CD8-positive, alpha-beta memory T cell (primary cell): Measurements from ENCODE around the gene SPATA25. TPM values are rescaled to one million over a fixed set of nuclear protein-coding genes. Genes with fewer than 3 reads are reported as not detected.

Experiments used
- CTCF ChIA-PET: fragments of 350-600 bp; sonication (Branson Sonifier 250); formaldehyde crosslinking; loops from one replicate; lab custom pipeline; 2021; ENCODE audit warnings: antibody characterized with exemption; lab: Charles Lee
- POLR2A ChIA-PET: fragments of 350-600 bp; sonication (Branson Sonifier 250); formaldehyde crosslinking; loops from one replicate; lab custom pipeline; 2021; ENCODE audit warnings: antibody characterized with exemption; lab: Charles Lee
- DNase-seq, 5 donors: peaks; one replicate each; pipeline versions ENCODE4 v3.0.0 to v3.0.0-alpha.2; 2020 to 2022; ENCODE audit warnings: mixed read lengths in 1 of 5
- H3K27ac ChIP-seq: one replicate; pipeline ENCODE4 v1.7.0; 2013; ENCODE audit warnings: low read depth, mild to moderate bottlenecking, low read length, moderate library complexity
- H3K27me3 ChIP-seq: 2 replicates; pipeline ENCODE4 v1.7.0; 2013; ENCODE audit warnings: low read length, mild to moderate bottlenecking; ENCODE audit not compliant: insufficient read depth, poor library complexity, severe bottlenecking
- H3K36me3 ChIP-seq: 2 replicates; pipeline ENCODE4 v1.7.0; 2013; ENCODE audit warnings: mild to moderate bottlenecking, low read length, moderate library complexity; ENCODE audit not compliant: insufficient read depth
- H3K4me1 ChIP-seq: 2 replicates; pipeline ENCODE4 v1.7.0; 2013; ENCODE audit warnings: mild to moderate bottlenecking, low read length, moderate library complexity; ENCODE audit not compliant: insufficient read depth
- H3K4me3 ChIP-seq: 2 replicates; pipeline ENCODE4 v1.7.0; 2013; ENCODE audit warnings: mild to moderate bottlenecking, low read length
- H3K9me3 ChIP-seq: 2 replicates; pipeline ENCODE4 v1.7.0; 2013; ENCODE audit warnings: mild to moderate bottlenecking, low read length
- H3K27ac Mint-ChIP-seq, 8 donors: one replicate each; pipeline ENCODE4 v1.8.0; 2020 to 2021; ENCODE audit warnings: mixed read lengths in 8 of 8, mild to moderate bottlenecking in 6 of 8, inconsistent platforms in 3 of 8, moderate library complexity in 3 of 8
- H3K27me3 Mint-ChIP-seq, 2 donors: one replicate each; pipeline ENCODE4 v1.8.0; 2020 to 2021; ENCODE audit warnings: mixed read lengths in 2 of 2, mild to moderate bottlenecking in 1 of 2, moderate library complexity in 1 of 2
- H3K36me3 Mint-ChIP-seq, 3 donors: one replicate each; pipeline ENCODE4 v1.8.0; 2020 to 2021; ENCODE audit warnings: mixed read lengths in 3 of 3, inconsistent platforms in 1 of 3, mild to moderate bottlenecking in 1 of 3
- H3K4me1 Mint-ChIP-seq, 3 donors: one replicate each; pipeline ENCODE4 v1.8.0; 2020 to 2021; ENCODE audit warnings: mixed read lengths in 3 of 3, inconsistent platforms in 1 of 3, mild to moderate bottlenecking in 1 of 3
- H3K4me3 Mint-ChIP-seq, 7 donors: one replicate each; pipeline ENCODE4 v1.8.0; 2020 to 2021; ENCODE audit warnings: mixed read lengths in 7 of 7, mild to moderate bottlenecking in 6 of 7, moderate library complexity in 4 of 7, inconsistent platforms in 2 of 7
- H3K9me3 Mint-ChIP-seq, 5 donors: one replicate each; pipeline ENCODE4 v1.8.0; 2020 to 2022; ENCODE audit warnings: mixed read lengths in 5 of 5, mild to moderate bottlenecking in 3 of 5, moderate library complexity in 2 of 5, inconsistent platforms in 1 of 5
- polyA plus RNA-seq: library from polyadenylated mRNA; unstranded; fragments of 300-500 nt; fragmentation: Illumina TruSeq; gene quantifications from one replicate; pipeline ENCODE4 v1.2.3, GENCODE V29; 2021
- total RNA-seq, 2 experiments: library from RNA; stranded (reverse); gene quantifications; one replicate each; pipeline ENCODE4 v1.2.3, GENCODE V29; 2021

The SPATA25 gene
- total and polyA plus RNA-seq, 3 experiments from 2014 or later = 0.98 to 1.9 TPM; not detected in 1

DNA sequence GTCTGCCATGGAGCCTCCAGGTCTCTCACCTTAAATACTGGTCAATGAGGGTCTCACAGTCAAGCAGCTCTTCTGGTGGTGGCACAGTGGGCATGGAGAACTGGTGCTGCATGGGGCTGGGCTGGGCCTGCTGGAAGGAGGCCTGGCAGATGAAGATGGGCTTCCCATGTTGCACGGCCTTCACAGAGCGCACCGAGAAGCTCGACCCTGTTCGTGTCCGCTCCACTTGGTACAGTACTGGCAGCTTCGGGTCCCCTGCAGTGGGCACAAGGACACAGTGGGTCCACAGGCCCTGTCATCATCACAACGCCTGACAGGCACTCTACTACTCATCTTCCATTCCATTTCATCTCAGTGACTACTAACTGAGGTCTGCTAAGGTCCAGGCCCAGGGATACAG lies 39.0 kb downstream of the SPATA25 start:
- no peak for DNase-seq
- H3K27ac Mint-ChIP-seq = peak overlapping the region in 2 of 8 donors; percentile 73 to 90
- peaks cover 37% of the 10 kb centered on the region for H3K36me3 ChIP-seq
- H3K27me3 Mint-ChIP-seq = no peaks in the 10 kb centered on the region
- H3K4me3 Mint-ChIP-seq = no peak overlapping the region
- CTCF ChIA-PET = no interaction called here
- peaks cover 7 to 76% (median 13%) of the 10 kb centered on the region in 3 donors for H3K36me3 Mint-ChIP-seq
- H3K4me1 Mint-ChIP-seq = peaks cover 3 to 19% (median 7%) of the 10 kb centered on the region in 3 donors
- H3K27ac ChIP-seq = no peak overlapping the region
- H3K9me3 Mint-ChIP-seq = no peaks in the 10 kb centered on the region
- no peaks in the 10 kb centered on the region for H3K4me1 ChIP-seq
- no peak overlapping the region for H3K4me3 ChIP-seq
- POLR2A ChIA-PET = no interaction called here
- no peaks in the 10 kb centered on the region for H3K27me3 ChIP-seq
- H3K9me3 ChIP-seq = no peaks in the 10 kb centered on the region

GRCh38 chr20:45845452-45845851 lies 42.0 kb downstream of the SPATA25 start:
- no peak for DNase-seq
- Histone ChIP-seq H3K27me3 (no peaks in the 10 kb centered on the region), H3K36me3 (peaks cover 37% of the 10 kb centered on the region), H3K9me3 (no peaks in the 10 kb centered on the region), H3K4me3 (no peak overlapping the region), H3K4me1 (no peaks in the 10 kb centered on the region), H3K27ac (no peak overlapping the region)
- POLR2A ChIA-PET = no interaction called here
- Mint-ChIP-seq H3K27ac (no peak overlapping the region), H3K4me1 (peaks cover 2 to 15% (median 9%) of the 10 kb centered on the region in 3 donors), H3K9me3 (no peaks in the 10 kb centered on the region), H3K4me3 (no peak overlapping the region), H3K36me3 (peaks cover 3 to 73% (median 7%) of the 10 kb centered on the region in 3 donors), H3K27me3 (no peaks in the 10 kb centered on the region)
- CTCF ChIA-PET = no interaction called here

DNA sequence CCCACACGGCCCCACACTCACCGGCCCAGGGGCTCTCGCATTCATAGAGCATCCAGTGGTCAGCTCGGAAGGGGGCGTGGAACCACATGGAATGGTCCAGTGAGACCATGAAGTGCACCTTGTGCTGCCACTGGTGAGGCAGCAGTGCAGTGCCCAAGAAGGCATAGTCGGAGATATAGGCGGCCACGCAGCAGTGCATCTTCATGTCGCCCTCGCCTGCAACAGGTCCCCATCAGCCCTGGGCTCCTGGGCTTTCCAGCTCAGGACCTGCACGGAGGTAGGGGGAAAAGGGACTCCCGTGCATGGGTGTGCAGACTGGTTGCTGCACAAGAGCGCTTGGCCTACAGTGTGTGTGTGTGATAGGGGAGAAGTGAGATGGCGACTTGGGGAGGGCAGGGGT lies 43.9 kb downstream of the SPATA25 start:
- Histone ChIP-seq H3K36me3 (peaks cover 36% of the 10 kb centered on the region), H3K9me3 (no peaks in the 10 kb centered on the region), H3K27ac (no peak overlapping the region), H3K27me3 (no peaks in the 10 kb centered on the region), H3K4me3 (no peak overlapping the region), H3K4me1 (no peaks in the 10 kb centered on the region)
- no peak for DNase-seq
- Mint-ChIP-seq H3K27me3 (no peaks in the 10 kb centered on the region), H3K4me3 (no peak overlapping the region), H3K27ac (peak overlapping the region in 4 of 8 donors; percentile 21 to 71 (median 51)), H3K4me1 (peaks cover 0 to 9% (median 6%) of the 10 kb centered on the region in 3 donors), H3K36me3 (peaks cover 0 to 69% (median 4%) of the 10 kb centered on the region in 3 donors), H3K9me3 (no peaks in the 10 kb centered on the region)
- POLR2A ChIA-PET = no interaction called here
- CTCF ChIA-PET = interaction anchor here (1.4 kb wide), 1 partner anchor 9 kb away, joined by 3 read pairs; no protein-coding TSS in a partner anchor

DNA sequence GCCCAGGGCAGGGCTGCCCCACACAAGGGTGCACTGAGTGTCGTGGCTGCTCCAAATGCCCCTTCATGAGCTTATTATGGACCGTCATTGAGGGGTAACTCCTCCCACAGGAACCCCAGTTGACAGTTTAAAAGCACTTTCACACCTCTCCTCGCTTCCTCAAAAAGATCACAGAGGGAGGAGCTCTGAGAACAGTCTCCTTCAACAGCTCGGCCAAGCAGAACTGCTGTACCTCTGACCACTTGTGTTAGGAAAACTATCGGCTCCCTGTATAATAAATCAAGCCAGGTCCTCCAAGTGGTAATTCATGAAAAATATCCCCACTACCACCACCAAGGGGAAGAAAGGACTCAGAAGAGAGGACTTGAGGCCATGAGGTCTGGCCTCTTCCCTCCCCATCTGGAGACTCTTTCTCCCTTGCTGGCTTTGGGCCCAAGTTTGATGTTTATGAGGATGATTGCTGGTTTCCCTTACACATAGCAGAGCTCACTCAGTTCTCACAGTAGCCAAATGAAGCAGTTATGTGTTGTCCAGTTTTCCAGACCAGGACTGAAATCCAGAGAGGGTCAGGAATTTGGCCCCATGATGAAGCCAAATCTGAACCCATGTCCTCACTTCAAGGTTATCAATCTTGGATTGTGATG lies 45.1 kb downstream of the SPATA25 start:
- Histone ChIP-seq H3K27me3 (no peaks in the 10 kb centered on the region), H3K4me3 (no peak overlapping the region), H3K36me3 (peaks cover 34% of the 10 kb centered on the region), H3K4me1 (no peaks in the 10 kb centered on the region), H3K9me3 (no peaks in the 10 kb centered on the region), H3K27ac (no peak overlapping the region)
- no peak for DNase-seq
- H3K9me3 Mint-ChIP-seq = no peaks in the 10 kb centered on the region
- H3K36me3 Mint-ChIP-seq = peaks cover 0 to 61% (median 4%) of the 10 kb centered on the region in 3 donors
- H3K27ac Mint-ChIP-seq = peak overlapping the region in 5 of 8 donors; percentile 17 to 72 (median 64)
- CTCF ChIA-PET = interaction anchor here (1.0 kb wide), 1 partner anchor 73 kb away, joined by 3 read pairs; no protein-coding TSS in a partner anchor
- H3K27me3 Mint-ChIP-seq = no peaks in the 10 kb centered on the region
- peaks cover 0 to 9% (median 5%) of the 10 kb centered on the region in 3 donors for H3K4me1 Mint-ChIP-seq
- POLR2A ChIA-PET = no interaction called here
- H3K4me3 Mint-ChIP-seq = no peak overlapping the region

DNA sequence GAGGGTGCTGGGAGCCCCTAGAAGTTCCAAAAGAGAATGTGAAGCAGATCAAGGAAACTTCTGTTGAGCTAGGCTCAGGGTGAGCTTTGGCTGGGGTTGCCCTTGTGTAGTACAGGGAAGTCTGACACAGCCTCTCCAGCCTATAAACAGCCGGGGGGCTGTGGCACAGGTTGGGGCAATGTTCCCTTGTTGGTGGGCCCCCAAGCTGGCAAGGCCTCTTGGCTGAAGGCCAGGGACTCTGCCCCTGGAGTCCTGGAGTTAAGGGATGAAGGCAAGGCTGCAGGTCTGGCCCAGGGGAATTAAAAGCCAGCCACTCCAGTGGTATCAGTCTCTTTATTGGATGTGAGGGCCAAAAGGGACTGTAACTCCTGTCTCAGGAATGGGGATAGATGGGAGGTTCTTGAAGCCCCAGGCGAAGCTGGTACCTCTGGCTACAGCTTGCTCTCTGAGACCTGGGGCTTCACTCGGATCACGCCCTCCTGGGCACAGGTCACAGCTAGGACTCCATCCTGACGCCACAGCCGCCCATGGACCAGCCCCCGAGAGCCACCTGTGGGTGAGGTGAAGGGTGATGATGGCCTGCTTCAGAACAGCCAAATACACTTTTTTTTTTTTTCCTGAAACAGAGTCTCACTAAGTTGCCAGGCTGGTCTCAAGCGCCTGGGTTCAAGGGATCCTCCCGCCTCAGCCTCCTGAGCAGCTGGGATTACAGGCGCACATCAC lies 45.9 kb downstream of the SPATA25 start:
- H3K9me3 Mint-ChIP-seq = no peaks in the 10 kb centered on the region
- ChIA-PET CTCF (interaction anchor here (1.0 kb wide), 2 partner anchors 13 to 72 kb away, joined by 3 read pairs; no protein-coding TSS in a partner anchor), POLR2A (no interaction called here)

GRCh38 chr20:45840700-45841198 lies 46.7 kb downstream of the SPATA25 start:
- DNase-seq = no peak
- Histone ChIP-seq H3K27me3 (no peaks in the 10 kb centered on the region), H3K27ac (no peak overlapping the region), H3K4me1 (no peaks in the 10 kb centered on the region), H3K36me3 (peaks cover 24% of the 10 kb centered on the region), H3K9me3 (no peaks in the 10 kb centered on the region), H3K4me3 (no peak overlapping the region)
- ChIA-PET CTCF (interaction anchor here (1.0 to 1.5 kb wide), 2 partner anchors 12 to 129 kb away, joined by 3 to 5 read pairs; no protein-coding TSS in a partner anchor), POLR2A (no interaction called here)
- peaks cover 0 to 9% (median 5%) of the 10 kb centered on the region in 3 donors for H3K4me1 Mint-ChIP-seq
- no peak overlapping the region for H3K4me3 Mint-ChIP-seq
- H3K27me3 Mint-ChIP-seq = no peaks in the 10 kb centered on the region
- no peak overlapping the region for H3K27ac Mint-ChIP-seq
- peaks cover 0 to 47% (median 4%) of the 10 kb centered on the region in 3 donors for H3K36me3 Mint-ChIP-seq
- H3K9me3 Mint-ChIP-seq = no peaks in the 10 kb centered on the region

More for the DNA sequence above, 45.9 kb downstream of the SPATA25 start:
- H3K9me3 ChIP-seq = no peaks in the 10 kb centered on the region
- no peak overlapping the region for H3K27ac ChIP-seq
- Mint-ChIP-seq H3K27me3 (no peaks in the 10 kb centered on the region), H3K4me3 (no peak overlapping the region), H3K27ac (no peak overlapping the region), H3K36me3 (peaks cover 0 to 56% (median 4%) of the 10 kb centered on the region in 3 donors), H3K4me1 (peaks cover 0 to 9% (median 5%) of the 10 kb centered on the region in 3 donors)
- no peaks in the 10 kb centered on the region for H3K27me3 ChIP-seq
- no peaks in the 10 kb centered on the region for H3K4me1 ChIP-seq
- no peak for DNase-seq
- H3K36me3 ChIP-seq = peaks cover 32% of the 10 kb centered on the region
- H3K4me3 ChIP-seq = no peak overlapping the region

DNA sequence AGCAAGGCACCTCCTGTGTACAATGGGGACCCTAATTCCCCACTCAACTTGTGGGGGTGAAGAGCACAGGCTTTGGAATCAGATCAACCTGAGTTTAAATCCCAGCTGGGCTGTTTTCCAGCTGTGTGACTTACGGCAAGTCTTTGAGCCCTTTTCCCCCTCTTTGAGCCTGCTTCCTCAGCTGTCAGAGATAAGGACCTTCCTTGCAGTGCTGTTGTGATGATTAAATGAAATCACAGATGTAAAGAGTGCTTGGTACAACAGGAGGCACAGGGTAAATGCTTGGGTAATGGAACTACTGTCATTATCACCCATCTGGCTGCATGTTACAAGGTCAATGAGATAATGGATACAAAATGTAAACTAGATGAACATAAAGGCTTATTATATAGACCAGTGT lies 50.6 kb downstream of the SPATA25 start:
- H3K4me1 ChIP-seq = no peaks in the 10 kb centered on the region
- no peaks in the 10 kb centered on the region for H3K27me3 Mint-ChIP-seq
- no peaks in the 10 kb centered on the region for H3K9me3 Mint-ChIP-seq
- peaks cover 0 to 13% (median 1%) of the 10 kb centered on the region in 3 donors for H3K36me3 Mint-ChIP-seq
- CTCF ChIA-PET = interaction anchor here (0.9 kb wide), 1 partner anchor 13 kb away, joined by 3 read pairs; no protein-coding TSS in a partner anchor
- peaks cover 9 to 20% (median 17%) of the 10 kb centered on the region in 3 donors for H3K4me1 Mint-ChIP-seq
- H3K27ac Mint-ChIP-seq = peak overlapping the region in 2 of 8 donors; percentile 6 to 18
- POLR2A ChIA-PET = interaction anchor here (0.7 kb wide), 1 partner anchor 132 kb away, joined by 3 read pairs; no protein-coding TSS in a partner anchor
- H3K27me3 ChIP-seq = no peaks in the 10 kb centered on the region
- no peak for DNase-seq
- H3K4me3 ChIP-seq = no peak overlapping the region
- no peaks in the 10 kb centered on the region for H3K9me3 ChIP-seq
- H3K27ac ChIP-seq = no peak overlapping the region
- H3K4me3 Mint-ChIP-seq = peak overlapping the region in 1 of 7 donors; percentile 46
- H3K36me3 ChIP-seq = no peaks in the 10 kb centered on the region
